Left ventricle myocardium inferior (tissue), 1 donor: ENCODE measurements around the gene TFR2. TPM values are rescaled to one million over a fixed set of nuclear protein-coding genes. Genes with fewer than 3 reads are reported as not detected.

ENCODE experiments used
- DNase-seq: peaks from one replicate; pipeline ENCODE4 v3.0.0-alpha.2; 2020
- H3K27ac ChIP-seq: fragments of 200-600 bp; replicated peaks from 2 replicates; pipeline ENCODE4 v1.8.0; 2021
- H3K27me3 ChIP-seq: fragments of 200-600 bp; 2 replicates; pipeline ENCODE4 v1.8.0; 2021; ENCODE audit warnings: low read depth
- H3K36me3 ChIP-seq: fragments of 200-600 bp; 2 replicates; pipeline ENCODE4 v1.8.0; 2021
- H3K4me1 ChIP-seq: fragments of 200-600 bp; 2 replicates; pipeline ENCODE4 v1.8.0; 2021
- H3K4me3 ChIP-seq: fragments of 200-600 bp; 2 replicates; pipeline ENCODE4 v1.8.0; 2021; ENCODE audit warnings: mild to moderate bottlenecking, moderate library complexity
- H3K9me3 ChIP-seq: fragments of 200-600 bp; replicated peaks from 2 replicates; pipeline ENCODE4 v1.8.0; 2021
- intact Hi-C: fragments of 100-400 bp; cut with micrococcal nuclease; formaldehyde crosslinking; loops from one replicate; pipeline ENCODE4 v1.11.0; 2022
- total RNA-seq: library from RNA; stranded (reverse); fragmentation: NEBNext Ultra II Directional; extraction: Animal tissue kit (Norgen Biotek cat#: 25700); gene quantifications from one replicate; pipeline ENCODE4 v1.2.1, GENCODE V29; 2021
- TF ChIP-seq, protein P1 (sequence below): fragments of 200-600 bp; IDR thresholded peaks from 2 replicates; pipeline ENCODE4 v1.8.0; 2021; ENCODE audit warnings: antibody characterized with exemption, mild to moderate bottlenecking, borderline replicate concordance
- donor health status: DM: no; HTN: yes; CAD: no; lungs with severe emphysema.

TFR2 gene
- total RNA-seq, 1 donor from 2014 or later = 0.25 TPM

GRCh38 chr7:100683659-100684533, 42.5 kb upstream of the TFR2 start:
- Histone ChIP-seq H3K36me3 (peaks cover 87% of the 10 kb centered on the region), H3K27ac (no peak overlapping the region), H3K9me3 (no peaks in the 10 kb centered on the region), H3K27me3 (no peaks in the 10 kb centered on the region), H3K4me1 (peaks cover 35% of the 10 kb centered on the region), H3K4me3 (no peak overlapping the region)
- TF ChIP-seq, protein P1, sequence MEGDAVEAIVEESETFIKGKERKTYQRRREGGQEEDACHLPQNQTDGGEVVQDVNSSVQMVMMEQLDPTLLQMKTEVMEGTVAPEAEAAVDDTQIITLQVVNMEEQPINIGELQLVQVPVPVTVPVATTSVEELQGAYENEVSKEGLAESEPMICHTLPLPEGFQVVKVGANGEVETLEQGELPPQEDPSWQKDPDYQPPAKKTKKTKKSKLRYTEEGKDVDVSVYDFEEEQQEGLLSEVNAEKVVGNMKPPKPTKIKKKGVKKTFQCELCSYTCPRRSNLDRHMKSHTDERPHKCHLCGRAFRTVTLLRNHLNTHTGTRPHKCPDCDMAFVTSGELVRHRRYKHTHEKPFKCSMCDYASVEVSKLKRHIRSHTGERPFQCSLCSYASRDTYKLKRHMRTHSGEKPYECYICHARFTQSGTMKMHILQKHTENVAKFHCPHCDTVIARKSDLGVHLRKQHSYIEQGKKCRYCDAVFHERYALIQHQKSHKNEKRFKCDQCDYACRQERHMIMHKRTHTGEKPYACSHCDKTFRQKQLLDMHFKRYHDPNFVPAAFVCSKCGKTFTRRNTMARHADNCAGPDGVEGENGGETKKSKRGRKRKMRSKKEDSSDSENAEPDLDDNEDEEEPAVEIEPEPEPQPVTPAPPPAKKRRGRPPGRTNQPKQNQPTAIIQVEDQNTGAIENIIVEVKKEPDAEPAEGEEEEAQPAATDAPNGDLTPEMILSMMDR = no peak
- intact Hi-C loops = no loop called here
- no peak for DNase-seq

DNA sequence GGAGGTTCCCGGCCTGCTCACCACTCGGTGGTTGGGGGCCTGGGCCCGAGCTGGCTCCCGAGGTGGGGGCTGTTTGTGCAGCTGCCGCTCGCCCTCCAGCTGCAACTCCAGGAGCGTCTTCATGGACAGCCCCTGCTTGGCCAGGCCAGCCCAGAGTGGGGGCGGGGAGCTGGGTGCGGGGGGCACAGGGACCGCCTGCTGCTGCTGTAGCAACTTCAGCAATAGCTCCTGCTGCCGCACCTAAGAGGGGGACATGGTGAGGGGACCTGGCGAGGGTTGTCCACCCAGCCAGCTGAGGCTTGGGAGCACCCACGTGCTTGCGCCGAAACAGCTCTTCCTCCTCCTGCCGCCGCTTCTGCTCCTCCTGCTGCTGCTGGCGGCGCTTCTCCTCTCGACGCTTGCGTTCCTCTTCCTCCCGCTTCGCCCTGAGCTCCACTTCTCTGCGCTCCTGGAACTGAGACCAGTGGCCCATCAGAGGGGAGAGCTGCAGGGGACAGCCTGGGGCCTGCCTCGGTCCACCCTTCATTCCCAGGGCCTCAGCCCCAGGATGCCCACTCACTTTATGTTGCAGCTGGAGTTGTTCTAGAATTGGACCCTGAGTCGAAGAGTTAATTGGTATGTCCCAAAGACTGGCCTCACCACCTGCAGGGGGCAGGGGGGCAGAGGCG, 41.8 kb upstream of the TFR2 start:
- no peak overlapping the region for H3K4me3 ChIP-seq
- H3K27me3 ChIP-seq = no peaks in the 10 kb centered on the region
- TF ChIP-seq, protein P1 = no peak
- H3K4me1 ChIP-seq = peaks cover 35% of the 10 kb centered on the region
- no peak overlapping the region for H3K27ac ChIP-seq
- DNase-seq = no peak
- H3K36me3 ChIP-seq = peaks cover 87% of the 10 kb centered on the region
- intact Hi-C loops = no loop called here
- no peaks in the 10 kb centered on the region for H3K9me3 ChIP-seq

- Histone ChIP-seq H3K27me3 (no peaks in the 10 kb centered on the region), H3K36me3 (peaks cover 87% of the 10 kb centered on the region), H3K4me3 (no peak overlapping the region), H3K9me3 (no peaks in the 10 kb centered on the region), H3K27ac (no peak overlapping the region), H3K4me1 (peaks cover 37% of the 10 kb centered on the region)
- intact Hi-C loops = no loop called here
- TF ChIP-seq, protein P1 = no peak
- DNase-seq = no peak
Observed at GRCh38 chr7:100682228-100682741, 40.9 kb upstream of the TFR2 start.

DNA sequence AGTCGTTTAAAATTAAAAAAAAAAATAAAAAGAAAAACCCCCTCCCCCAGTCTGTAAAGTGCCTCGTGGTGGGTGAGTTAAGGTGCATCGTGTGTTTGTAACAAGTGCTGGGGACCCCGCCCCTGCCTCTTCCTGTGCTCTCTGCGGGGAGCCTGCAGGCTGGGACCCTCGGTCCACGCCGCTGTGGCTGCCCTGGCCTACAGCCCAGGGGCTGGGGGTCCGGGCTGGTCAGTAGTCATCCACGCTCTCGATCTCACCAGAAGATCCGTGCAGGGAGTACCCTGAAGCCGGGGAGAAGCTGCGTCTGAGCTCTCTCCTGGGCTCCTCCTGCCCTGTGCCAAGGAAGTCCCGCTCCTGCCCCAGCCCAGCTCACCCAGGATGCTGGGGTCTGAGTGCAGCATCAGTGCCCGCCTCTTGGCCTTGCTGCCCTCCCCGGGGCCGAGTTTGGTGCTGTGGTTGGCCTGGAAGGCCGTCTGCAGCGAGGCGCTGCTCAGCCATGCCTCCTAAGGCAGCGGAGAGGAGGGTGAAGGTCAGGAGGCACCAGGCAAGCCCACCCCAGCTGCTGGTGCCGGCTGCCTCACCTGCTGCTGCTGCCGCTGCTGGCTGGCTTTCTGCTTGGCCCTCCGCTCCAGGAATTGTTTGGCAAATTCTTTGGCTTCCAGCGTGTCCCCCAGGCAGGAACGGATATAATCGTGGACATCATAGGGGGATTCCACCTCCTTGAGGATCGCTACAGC, 40.3 kb upstream of the TFR2 start:
- Histone ChIP-seq H3K4me1 (peaks cover 44% of the 10 kb centered on the region), H3K9me3 (no peaks in the 10 kb centered on the region), H3K27me3 (no peaks in the 10 kb centered on the region), H3K4me3 (no peak overlapping the region), H3K27ac (peak overlapping the region; percentile 61), H3K36me3 (peaks cover 87% of the 10 kb centered on the region)
- no peak for DNase-seq
- TF ChIP-seq, protein P1 = no peak
- intact Hi-C loops = no loop called here

DNA sequence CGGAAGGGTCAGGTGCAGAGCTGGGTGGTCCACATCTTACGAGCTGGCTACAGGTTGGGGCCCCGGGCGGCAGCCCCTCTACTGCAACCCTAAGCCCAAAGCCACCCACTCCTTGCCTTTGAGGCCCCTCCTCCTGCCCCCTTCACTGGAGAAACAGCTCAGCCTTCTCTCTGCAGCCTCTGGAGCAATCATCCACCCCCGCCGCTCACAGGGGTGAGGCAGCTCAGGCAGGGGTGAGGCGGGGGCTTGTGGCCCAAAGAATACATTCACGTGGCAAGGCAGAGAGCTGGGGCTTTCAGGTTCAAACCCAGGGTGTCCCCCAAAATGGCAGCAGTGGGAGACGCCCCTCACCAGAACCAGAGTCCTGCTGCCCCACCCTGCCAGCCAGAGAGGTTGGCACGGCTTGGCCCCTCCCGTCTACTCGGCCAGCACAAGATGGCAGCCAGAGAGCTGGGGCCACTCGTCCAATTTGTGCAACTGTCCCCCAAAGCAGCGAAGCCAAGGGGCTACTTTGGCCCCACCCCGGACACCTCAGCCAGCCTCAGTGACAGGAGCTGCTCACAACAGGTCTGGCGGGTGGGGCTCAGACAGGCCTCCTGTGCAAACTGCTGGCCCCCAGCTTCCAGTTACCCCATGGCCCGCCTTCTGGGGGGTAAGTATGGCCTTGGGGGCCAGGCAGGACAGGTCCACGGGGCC, 39.4 kb upstream of the TFR2 start:
- Histone ChIP-seq H3K36me3 (peaks cover 81% of the 10 kb centered on the region), H3K4me3 (no peak overlapping the region), H3K4me1 (peaks cover 53% of the 10 kb centered on the region), H3K9me3 (no peaks in the 10 kb centered on the region), H3K27ac (peak overlapping the region; percentile 61), H3K27me3 (no peaks in the 10 kb centered on the region)
- peak; percentile 25 for DNase-seq
- TF ChIP-seq, protein P1 = no peak
- intact Hi-C loops = no loop called here
